Measurements from ENCODE around the gene NFXL1. TPM values are rescaled to one million over a fixed set of nuclear protein-coding genes. Genes with fewer than 3 reads are reported as not detected.

NFXL1 gene
- total and polyA plus RNA-seq, 5 donors from 2014 or later, result 6.3 to 11.2 (median 8.5) TPM

DNA sequence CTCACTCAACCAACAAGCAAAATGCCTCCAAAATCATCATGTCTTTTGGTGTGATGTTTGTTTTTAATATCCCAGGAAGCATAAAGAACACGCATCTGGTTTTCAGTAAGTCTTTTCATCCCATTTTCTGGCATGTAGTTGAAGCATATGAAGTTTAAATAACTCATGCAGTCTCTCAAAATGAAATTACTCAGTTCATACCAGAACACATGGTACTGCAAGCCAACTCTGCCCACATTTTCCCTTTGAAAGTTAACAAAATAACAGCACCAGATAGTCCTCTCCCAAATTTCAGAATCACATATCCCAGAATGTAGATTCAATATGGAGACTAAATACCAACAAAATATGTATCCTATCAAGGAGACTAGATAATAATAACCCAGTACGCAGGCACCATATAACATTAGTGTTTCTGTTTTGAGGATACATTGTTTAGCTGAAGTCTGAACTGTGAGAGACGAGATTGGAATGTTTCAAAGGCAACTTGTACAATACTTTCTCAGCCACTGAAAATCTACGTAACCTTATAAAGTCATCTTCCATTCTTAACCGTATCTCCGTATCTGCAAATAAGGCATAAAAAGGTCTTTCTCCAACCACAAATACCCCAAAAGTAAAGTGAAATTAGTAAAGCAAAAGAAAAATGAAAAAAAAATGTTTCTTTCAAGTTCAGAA is 99.6 kb downstream of the NFXL1 start:
- ATAC-seq (ENCODE audit: low read depth in 2 of 2) (no peak), DNase-seq (no peak)
- Mint-ChIP-seq H3K4me3 (no peak overlapping the region), H3K27ac (no peak overlapping the region), H3K27me3 (peaks cover 25% of the 10 kb centered on the region), H3K4me1 (no peaks in the 10 kb centered on the region), H3K36me3 (no peaks in the 10 kb centered on the region), H3K9me3 (peaks cover 0 to 3% (median 0%) of the 10 kb centered on the region in 7 donors)
- H3K27me3 ChIP-seq (ENCODE audit: control insufficient read depth, insufficient read depth, low read length), result peaks cover 22% of the 10 kb centered on the region
- no peaks in the 10 kb centered on the region for H3K4me1 ChIP-seq (ENCODE audit: control insufficient read depth, insufficient read depth, low read length, poor library complexity, severe bottlenecking)
- no peak overlapping the region for H3K27ac ChIP-seq (ENCODE audit: insufficient read depth, low read length, poor library complexity, severe bottlenecking)
- H3K4me3 ChIP-seq (ENCODE audit: low read depth, low read length), result no peak overlapping the region
- H3K36me3 ChIP-seq (ENCODE audit: control insufficient read depth, insufficient read depth, low read length), result no peaks in the 10 kb centered on the region
- no peaks in the 10 kb centered on the region for H3K9me3 ChIP-seq (ENCODE audit: control insufficient read depth in 2 of 2, low read length in 2 of 2)

DNA sequence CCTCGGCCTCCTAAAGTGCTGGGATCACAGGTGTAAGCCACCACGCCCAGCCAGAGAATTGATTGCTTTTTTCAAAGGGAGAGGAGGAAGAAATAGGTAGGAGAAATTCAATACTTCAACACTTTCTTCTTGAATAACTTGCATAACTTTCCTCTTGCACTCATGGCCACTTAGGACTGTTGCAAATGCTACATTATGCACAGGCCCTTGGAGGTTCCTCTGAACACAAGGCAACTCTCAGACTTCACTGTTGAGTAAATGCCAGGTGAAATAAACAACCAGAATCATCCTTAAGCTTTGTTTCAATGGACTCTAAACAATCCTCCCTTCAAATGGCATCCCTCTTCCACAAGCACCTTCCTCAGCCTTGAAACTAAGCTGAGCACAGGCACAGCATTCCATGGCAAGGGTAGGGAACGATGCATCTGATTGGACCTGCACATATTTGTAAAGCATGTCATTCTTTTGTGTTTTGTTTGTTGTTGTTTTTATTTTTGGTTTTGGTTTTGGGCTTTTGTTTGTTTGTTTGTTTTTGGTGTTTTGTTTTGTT is 104.7 kb downstream of the NFXL1 start:
- no peak overlapping the region for H3K27ac Mint-ChIP-seq
- no peaks in the 10 kb centered on the region for H3K36me3 ChIP-seq (ENCODE audit: control insufficient read depth, insufficient read depth, low read length)

DNA sequence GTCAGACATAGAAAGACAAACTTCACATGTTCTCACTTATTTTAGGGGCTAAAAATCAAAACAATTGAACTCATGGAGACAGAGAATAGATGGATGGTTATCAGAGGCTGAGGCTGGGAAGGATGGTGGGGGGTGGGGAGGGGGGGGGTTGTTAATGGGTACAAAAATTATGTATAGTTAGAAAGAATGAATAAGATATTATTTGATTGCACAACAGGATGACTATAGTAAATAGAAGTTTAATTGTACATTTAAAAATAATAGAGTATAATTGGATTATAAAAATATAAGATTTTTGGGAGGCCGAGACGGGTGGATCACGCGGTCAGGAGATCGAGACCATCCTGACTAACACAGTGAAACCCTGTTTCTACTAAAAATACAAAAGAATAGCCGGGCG is 109.8 kb downstream of the NFXL1 start:
- no peak overlapping the region for H3K4me3 ChIP-seq (ENCODE audit: low read depth, low read length)
- DNase-seq (no peak), ATAC-seq (ENCODE audit: low read depth in 2 of 2) (no peak)
- H3K27ac ChIP-seq (ENCODE audit: insufficient read depth, low read length, poor library complexity, severe bottlenecking), result no peak overlapping the region
- Mint-ChIP-seq H3K4me3 (no peak overlapping the region), H3K27ac (no peak overlapping the region), H3K9me3 (peaks cover 0 to 3% (median 0%) of the 10 kb centered on the region in 7 donors), H3K36me3 (no peaks in the 10 kb centered on the region), H3K27me3 (peaks cover 5% of the 10 kb centered on the region), H3K4me1 (no peaks in the 10 kb centered on the region)
- no peaks in the 10 kb centered on the region for H3K36me3 ChIP-seq (ENCODE audit: control insufficient read depth, insufficient read depth, low read length)
- H3K27me3 ChIP-seq (ENCODE audit: control insufficient read depth, insufficient read depth, low read length), result no peaks in the 10 kb centered on the region
- no peaks in the 10 kb centered on the region for H3K9me3 ChIP-seq (ENCODE audit: control insufficient read depth in 2 of 2, low read length in 2 of 2)
- H3K4me1 ChIP-seq (ENCODE audit: control insufficient read depth, insufficient read depth, low read length, poor library complexity, severe bottlenecking), result no peaks in the 10 kb centered on the region

More for the DNA sequence above, 104.7 kb downstream of the NFXL1 start:
- H3K27me3 ChIP-seq (ENCODE audit: control insufficient read depth, insufficient read depth, low read length), result peaks cover 11% of the 10 kb centered on the region
- peaks cover 29% of the 10 kb centered on the region for H3K27me3 Mint-ChIP-seq
- H3K4me1 Mint-ChIP-seq, result no peaks in the 10 kb centered on the region
- no peak for DNase-seq
- no peaks in the 10 kb centered on the region for H3K9me3 ChIP-seq (ENCODE audit: control insufficient read depth in 2 of 2, low read length in 2 of 2)
- H3K4me3 Mint-ChIP-seq, result no peak overlapping the region
- H3K27ac ChIP-seq (ENCODE audit: insufficient read depth, low read length, poor library complexity, severe bottlenecking), result no peak overlapping the region
- H3K4me3 ChIP-seq (ENCODE audit: low read depth, low read length), result no peak overlapping the region
- no peak for ATAC-seq (ENCODE audit: low read depth in 2 of 2)
- no peaks in the 10 kb centered on the region for H3K36me3 Mint-ChIP-seq
- H3K9me3 Mint-ChIP-seq, result peaks cover 0 to 3% (median 0%) of the 10 kb centered on the region in 7 donors
- no peaks in the 10 kb centered on the region for H3K4me1 ChIP-seq (ENCODE audit: control insufficient read depth, insufficient read depth, low read length, poor library complexity, severe bottlenecking)

DNA sequence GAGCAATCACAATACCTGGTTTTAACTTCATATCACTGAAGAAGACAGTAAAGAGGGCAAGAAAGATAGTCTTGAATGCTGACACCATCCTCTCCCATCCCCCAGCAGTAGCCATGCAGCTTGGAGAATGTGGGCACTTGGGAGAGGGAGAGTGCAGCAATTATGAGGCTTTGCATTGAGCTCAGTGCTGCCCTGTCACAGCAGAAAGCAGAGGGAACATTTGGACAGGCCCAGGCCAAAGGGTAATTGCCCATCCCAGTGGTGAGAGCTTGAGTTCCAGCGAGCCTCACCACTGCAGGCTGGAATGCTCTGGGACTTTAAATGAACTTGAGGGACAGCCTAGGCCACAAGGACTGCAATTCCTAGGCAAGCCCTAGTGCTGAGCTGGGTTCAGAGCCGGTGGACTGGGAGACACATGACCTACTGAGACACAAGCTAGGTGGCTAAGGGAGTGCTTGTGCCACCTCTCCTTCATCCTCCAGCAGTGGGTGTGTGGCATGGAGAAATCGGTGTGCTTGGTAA is 112.8 kb downstream of the NFXL1 start:
- Histone ChIP-seq H3K4me3 (ENCODE audit: low read depth, low read length) (no peak overlapping the region), H3K36me3 (ENCODE audit: control insufficient read depth, insufficient read depth, low read length) (no peaks in the 10 kb centered on the region), H3K9me3 (ENCODE audit: control insufficient read depth in 2 of 2, low read length in 2 of 2) (no peaks in the 10 kb centered on the region), H3K4me1 (ENCODE audit: control insufficient read depth, insufficient read depth, low read length, poor library complexity, severe bottlenecking) (no peaks in the 10 kb centered on the region), H3K27ac (ENCODE audit: insufficient read depth, low read length, poor library complexity, severe bottlenecking) (no peak overlapping the region), H3K27me3 (ENCODE audit: control insufficient read depth, insufficient read depth, low read length) (no peaks in the 10 kb centered on the region)
- Mint-ChIP-seq H3K4me1 (no peaks in the 10 kb centered on the region), H3K4me3 (no peak overlapping the region), H3K27me3 (peaks cover 1% of the 10 kb centered on the region), H3K27ac (no peak overlapping the region), H3K9me3 (peaks cover 0 to 3% (median 0%) of the 10 kb centered on the region in 7 donors), H3K36me3 (no peaks in the 10 kb centered on the region)
- no peak for ATAC-seq (ENCODE audit: low read depth in 2 of 2)
- no peak for DNase-seq

DNA sequence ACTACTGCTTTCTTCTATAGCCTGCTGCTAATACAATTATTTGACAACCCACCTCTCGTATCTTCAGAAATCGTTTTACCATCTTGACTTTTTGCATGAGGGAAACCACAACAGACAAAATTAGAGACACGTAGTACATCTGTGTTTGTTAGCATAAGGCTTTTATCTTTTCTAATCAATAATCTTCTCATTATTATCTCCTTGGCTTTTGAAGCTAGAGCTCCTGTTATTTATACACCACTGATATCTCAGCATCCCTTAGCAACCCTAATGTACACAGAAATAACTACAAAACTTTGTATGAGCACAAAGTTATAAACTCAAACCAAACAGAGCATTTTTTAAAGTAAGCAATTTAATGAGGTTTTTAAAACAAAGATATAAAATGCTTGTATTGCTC is 116.2 kb downstream of the NFXL1 start:
- Histone ChIP-seq H3K9me3 (ENCODE audit: control insufficient read depth in 2 of 2, low read length in 2 of 2) (no peaks in the 10 kb centered on the region), H3K4me3 (ENCODE audit: low read depth, low read length) (no peak overlapping the region), H3K4me1 (ENCODE audit: control insufficient read depth, insufficient read depth, low read length, poor library complexity, severe bottlenecking) (no peaks in the 10 kb centered on the region), H3K27ac (ENCODE audit: insufficient read depth, low read length, poor library complexity, severe bottlenecking) (no peak overlapping the region), H3K27me3 (ENCODE audit: control insufficient read depth, insufficient read depth, low read length) (peaks cover 3% of the 10 kb centered on the region), H3K36me3 (ENCODE audit: control insufficient read depth, insufficient read depth, low read length) (no peaks in the 10 kb centered on the region)
- Mint-ChIP-seq H3K27ac (no peak overlapping the region), H3K9me3 (peaks cover 0 to 3% (median 0%) of the 10 kb centered on the region in 7 donors), H3K4me3 (no peak overlapping the region), H3K4me1 (no peaks in the 10 kb centered on the region), H3K27me3 (no peaks in the 10 kb centered on the region), H3K36me3 (no peaks in the 10 kb centered on the region)
- DNase-seq (no peak), ATAC-seq (ENCODE audit: low read depth in 2 of 2) (no peak)

Other genes with a start within 250 kb of the NFXL1 start
- gene CORIN, start 76.5 kb downstream of the NFXL1 start, total RNA-seq, result 0.64 TPM
- not detected for gene CORIN, start 76.5 kb downstream of the NFXL1 start, polyA plus RNA-seq
- gene CNGA1, start 102.1 kb upstream of the NFXL1 start, total RNA-seq, result not detected
- gene CNGA1, start 102.1 kb upstream of the NFXL1 start, polyA plus RNA-seq, result under 1 TPM in 1 of 4 donors, not detected in 3; 0.06 TPM
- 0.52 TPM for gene NIPAL1, start 102.2 kb upstream of the NFXL1 start, total RNA-seq
- gene NIPAL1, start 102.2 kb upstream of the NFXL1 start, polyA plus RNA-seq, result under 1 TPM in 3 of 4 donors, not detected in 1; 0.15 to 0.74 (median 0.72) TPM
- gene TXK, start 219.7 kb upstream of the NFXL1 start, total RNA-seq, result 58.0 TPM
- 10 to 100 TPM; 38.3 to 77.2 (median 62.7) TPM for gene TXK, start 219.7 kb upstream of the NFXL1 start, polyA plus RNA-seq

Measured in CD4-positive, CD25-positive, alpha-beta regulatory T cell (primary cell).